ENCODE data around the gene IRF2BP2. TPM values are rescaled to one million over a fixed set of nuclear protein-coding genes. Genes with fewer than 3 reads are reported as not detected.

Gene IRF2BP2
- total RNA-seq, 4 donors from 2014 or later, result 82.7 to 120 (median 93.3) TPM

- no peak overlapping the region for H3K27ac ChIP-seq
- no peak overlapping the region for H3K4me3 ChIP-seq
- peaks cover 0 to 3% (median 0%) of the 10 kb centered on the region in 4 donors for H3K4me1 ChIP-seq
- no peaks in the 10 kb centered on the region for H3K9me3 ChIP-seq
- WGBS, 2 donors (ENCODE audit: low coverage in 1 of 2), result 31 to 40% methylated on average over 2 of the region's 2 CpGs
- H3K36me3 ChIP-seq, result no peaks in the 10 kb centered on the region
- no peak for DNase-seq
- TF ChIP-seq POLR2AphosphoS5 (IDR thresholded peaks at IDR 0.05), result no peak
- TF ChIP-seq POLR2A (IDR thresholded peaks at IDR 0.05), result no peak
- no peak for TF ChIP-seq CTCF (IDR thresholded peaks at IDR 0.05)
- no peak for TF ChIP-seq EP300 (IDR thresholded peaks at IDR 0.05; ENCODE audit: low read depth)
- intact Hi-C loops (cut with DNase I; ENCODE audit: low total_unique reads) (no loop called here), in situ Hi-C loops (cut with MboI; ENCODE audit: low pct_ligation_motif_present in 1 of 4, low pct_unique_long_range_greater_than_20kb in 1 of 4, low sequenced_read_pairs in 3 of 4) (no loop called here)
- H3K27me3 ChIP-seq, result no peaks in the 10 kb centered on the region
Measured at GRCh38 chr1:234573711-234574299, 36.2 kb downstream of the IRF2BP2 start.

GRCh38 chr1:234572966-234573365 lies 37.0 kb downstream of the IRF2BP2 start:
- Histone ChIP-seq H3K9me3 (no peaks in the 10 kb centered on the region), H3K36me3 (no peaks in the 10 kb centered on the region), H3K4me3 (no peak overlapping the region), H3K27me3 (no peaks in the 10 kb centered on the region), H3K4me1 (peaks cover 0 to 3% (median 0%) of the 10 kb centered on the region in 4 donors), H3K27ac (no peak overlapping the region)
- intact Hi-C loops (cut with DNase I; ENCODE audit: low total_unique reads) (no loop called here), in situ Hi-C loops (cut with MboI; ENCODE audit: low pct_ligation_motif_present in 1 of 4, low pct_unique_long_range_greater_than_20kb in 1 of 4, low sequenced_read_pairs in 3 of 4) (no loop called here)
- no peak for TF ChIP-seq POLR2AphosphoS5 (IDR thresholded peaks at IDR 0.05)
- TF ChIP-seq POLR2A (IDR thresholded peaks at IDR 0.05), result no peak
- TF ChIP-seq EP300 (IDR thresholded peaks at IDR 0.05; ENCODE audit: low read depth), result no peak
- TF ChIP-seq CTCF (IDR thresholded peaks at IDR 0.05), result no peak
- 84 to 85% methylated on average over 3 to 7 of the region's 7 CpGs for WGBS, 2 donors (ENCODE audit: low coverage in 1 of 2)
- no peak for DNase-seq

- intact Hi-C loops (cut with DNase I; ENCODE audit: low total_unique reads), result no loop called here
- in situ Hi-C loops (cut with MboI; ENCODE audit: low pct_ligation_motif_present in 1 of 4, low pct_unique_long_range_greater_than_20kb in 1 of 4, low sequenced_read_pairs in 3 of 4), result no loop called here
- Histone ChIP-seq H3K9me3 (no peaks in the 10 kb centered on the region), H3K4me1 (peaks cover 0 to 3% (median 0%) of the 10 kb centered on the region in 4 donors), H3K4me3 (no peak overlapping the region), H3K27me3 (no peaks in the 10 kb centered on the region), H3K27ac (no peak overlapping the region), H3K36me3 (no peaks in the 10 kb centered on the region)
- DNase-seq, result no peak
- TF ChIP-seq POLR2A (IDR thresholded peaks at IDR 0.05) (no peak), EP300 (IDR thresholded peaks at IDR 0.05; ENCODE audit: low read depth) (no peak), CTCF (IDR thresholded peaks at IDR 0.05) (no peak), POLR2AphosphoS5 (IDR thresholded peaks at IDR 0.05) (no peak)
- 83 to 100% methylated on average over 1 to 2 of the region's 2 CpGs for WGBS, 2 donors (ENCODE audit: low coverage in 1 of 2)
Measured at GRCh38 chr1:234571702-234572101, 38.3 kb downstream of the IRF2BP2 start.

- in situ Hi-C loops (cut with MboI; ENCODE audit: low pct_ligation_motif_present in 1 of 4, low pct_unique_long_range_greater_than_20kb in 1 of 4, low sequenced_read_pairs in 3 of 4) (no loop called here), intact Hi-C loops (cut with DNase I; ENCODE audit: low total_unique reads) (no loop called here)
- H3K36me3 ChIP-seq, result no peaks in the 10 kb centered on the region
- H3K27ac ChIP-seq, result no peak overlapping the region
- no peak for DNase-seq
- no peak overlapping the region for H3K4me3 ChIP-seq
- H3K4me1 ChIP-seq, result peaks cover 0 to 3% (median 0%) of the 10 kb centered on the region in 4 donors
- no peaks in the 10 kb centered on the region for H3K27me3 ChIP-seq
- TF ChIP-seq CTCF (IDR thresholded peaks at IDR 0.05), result no peak
- no peak for TF ChIP-seq EP300 (IDR thresholded peaks at IDR 0.05; ENCODE audit: low read depth)
- no peak for TF ChIP-seq POLR2A (IDR thresholded peaks at IDR 0.05)
- TF ChIP-seq POLR2AphosphoS5 (IDR thresholded peaks at IDR 0.05), result no peak
- H3K9me3 ChIP-seq, result no peaks in the 10 kb centered on the region
- 90% methylated on average over 6 of the region's 6 CpGs; no CpG with 5 or more reads in 1 of the 2 donors for WGBS, 2 donors (ENCODE audit: low coverage in 1 of 2)
Measured at GRCh38 chr1:234570329-234571120, 39.5 kb downstream of the IRF2BP2 start.

Data from transverse colon (tissue), 4 donors.